Muscle of leg (tissue), 11 donors: ENCODE measurements around the gene SF3B4. TPM values are rescaled to one million over a fixed set of nuclear protein-coding genes. Genes with fewer than 3 reads are reported as not detected.
A peak's percentile ranks its signal among the peaks of the same experiment; 100 is the strongest.

Source experiments
- DNase-seq: peaks from one replicate; pipeline ENCODE4 v3.0.0; 2013
- H3K27ac ChIP-seq: one replicate; pipeline ENCODE4 v1.5.1; 2013; ENCODE audit warnings: mild to moderate bottlenecking, low read length, control low read depth
- H3K27me3 ChIP-seq: one replicate; pipeline ENCODE4 v1.6.1; 2013; ENCODE audit warnings: low read length; ENCODE audit not compliant: control insufficient read depth, insufficient read depth
- H3K36me3 ChIP-seq: one replicate; pipeline ENCODE4 v1.6.1; 2013; ENCODE audit warnings: low read length; ENCODE audit not compliant: control insufficient read depth, insufficient read depth
- H3K4me1 ChIP-seq: one replicate; pipeline ENCODE4 v1.6.1; 2013; ENCODE audit warnings: low read length; ENCODE audit not compliant: control insufficient read depth, insufficient read depth
- H3K4me3 ChIP-seq: one replicate; pipeline ENCODE4 v1.5.1; 2013; ENCODE audit warnings: low read length, control low read depth
- H3K9me3 ChIP-seq: replicated peaks from 2 replicates; pipeline ENCODE4 v1.6.1; 2013; ENCODE audit warnings: low read depth, low read length; ENCODE audit not compliant: control insufficient read depth
- WGBS: methylation state at CpG from one replicate; pipeline ENCODE4 v1.1.5; 2013; ENCODE audit warnings: missing lambda C conversion rate; ENCODE audit not compliant: insufficient coverage; 5-methylcytosine and 5-hydroxymethylcytosine counted together
- polyA plus RNA-seq, 8 donors: library from polyadenylated mRNA; unstranded; fragments of 120-200 nt; gene quantifications; one replicate each; pipeline versions ENCODE4 v1.2.1 to v1.2.3, GENCODE V29; 2013; ENCODE audit warnings: inconsistent platforms in 1 of 8, low replicate concordance in 1 of 8; ENCODE audit not compliant: insufficient read length in 8 of 8, insufficient read depth in 1 of 8
- total RNA-seq: library from RNA; stranded (reverse); fragments of 120-200 nt; gene quantifications from one replicate; pipeline ENCODE4 v1.2.4, GENCODE V29; 2013

Gene SF3B4
- total and polyA plus RNA-seq, 9 donors = 7.1 to 55.0 (median 42.5) TPM

GRCh38 chr1:149936170-149936991 lies 8.8 kb upstream of the SF3B4 start, which contains the start of gene MTMR11:
MTMR11 (minus strand) TSS chr1:149936879; CDS start chr1:149936647, 232 bp downstream.
- H3K27ac ChIP-seq = peak within 1 kb of the TSS; percentile 50
- H3K36me3 ChIP-seq = peaks cover 10% of the 10 kb centered on the region
- DNase-seq = peak; percentile 91
- H3K27me3 ChIP-seq = no peaks in the 10 kb centered on the region
- H3K4me1 ChIP-seq = peaks cover 48% of the 10 kb centered on the region
- WGBS = 2% methylated on average over 7 of the region's 18 CpGs
- peak within 1 kb of the TSS; percentile 61 for H3K4me3 ChIP-seq
- H3K9me3 ChIP-seq = no peaks in the 10 kb centered on the region

GRCh38 chr1:149934356-149934755 lies 6.8 kb upstream of the SF3B4 start:
- Histone ChIP-seq H3K4me3 (no peak overlapping the region), H3K36me3 (peaks cover 15% of the 10 kb centered on the region), H3K9me3 (no peaks in the 10 kb centered on the region), H3K4me1 (peaks cover 55% of the 10 kb centered on the region), H3K27ac (peak overlapping the region; percentile 15), H3K27me3 (no peaks in the 10 kb centered on the region)
- peak; percentile 85 for DNase-seq
- WGBS = 33% methylated on average over 1 of the region's 2 CpGs

DNA sequence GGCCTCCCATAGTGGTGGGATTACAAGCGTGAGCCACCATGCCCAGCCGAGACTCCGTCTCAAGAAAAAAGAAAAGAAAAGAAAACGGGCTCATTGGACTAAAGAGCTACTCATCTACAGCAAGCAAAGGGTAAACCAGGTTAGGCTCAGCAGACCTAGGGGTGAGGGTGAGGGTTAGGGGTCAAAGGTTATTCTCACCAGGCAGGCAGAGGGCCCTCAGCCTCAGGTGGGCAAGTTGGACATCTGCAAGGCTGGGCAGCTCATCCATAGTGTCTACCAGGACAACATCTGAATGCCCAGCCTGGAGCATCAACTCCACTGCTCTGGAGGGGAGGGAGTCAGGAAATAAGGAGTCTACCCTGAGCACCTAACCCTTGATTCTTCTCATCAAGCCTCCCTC lies 5.6 kb upstream of the SF3B4 start:
- H3K4me1 ChIP-seq = peaks cover 55% of the 10 kb centered on the region
- peaks cover 18% of the 10 kb centered on the region for H3K36me3 ChIP-seq
- no peaks in the 10 kb centered on the region for H3K9me3 ChIP-seq
- no peak overlapping the region for H3K4me3 ChIP-seq
- 100% methylated on average over 1 of the region's 4 CpGs for WGBS
- no peak overlapping the region for H3K27ac ChIP-seq
- DNase-seq = no peak
- no peaks in the 10 kb centered on the region for H3K27me3 ChIP-seq

GRCh38 chr1:149932474-149932873 lies 4.9 kb upstream of the SF3B4 start:
- WGBS = 95% methylated on average over 6 of the region's 8 CpGs

DNA sequence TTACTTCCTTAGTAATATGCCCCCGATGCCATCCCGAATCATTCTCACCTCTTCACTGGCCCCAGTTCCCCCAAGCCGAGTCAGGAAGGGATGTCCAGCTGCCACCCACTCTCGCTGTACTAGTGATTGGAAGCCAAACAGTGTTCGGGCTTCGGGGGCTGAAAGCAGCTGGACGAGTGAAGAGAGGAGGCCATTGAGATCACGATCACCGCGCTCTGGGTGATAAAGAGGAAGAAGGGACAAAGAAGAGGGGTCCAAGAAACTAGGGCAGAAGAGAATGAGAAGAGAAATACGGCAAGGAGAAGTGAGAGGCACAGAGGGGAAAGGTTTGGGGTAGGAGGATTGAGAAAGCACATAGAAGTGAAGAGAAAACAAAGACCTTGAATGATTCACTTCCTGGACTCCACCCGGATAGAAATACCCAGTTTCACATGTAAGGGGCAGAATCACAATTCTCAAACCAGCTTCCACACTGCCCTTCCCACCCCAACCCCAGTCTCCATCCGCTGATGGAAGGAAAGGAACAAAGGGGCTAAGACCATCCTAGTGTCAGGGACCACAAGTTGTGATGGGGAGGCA lies 3.7 kb upstream of the SF3B4 start:
- Histone ChIP-seq H3K4me1 (peaks cover 48% of the 10 kb centered on the region), H3K27ac (no peak overlapping the region), H3K36me3 (peaks cover 22% of the 10 kb centered on the region), H3K4me3 (no peak overlapping the region), H3K27me3 (no peaks in the 10 kb centered on the region), H3K9me3 (no peaks in the 10 kb centered on the region)
- DNase-seq = no peak
- WGBS = 85% methylated on average over 11 of the region's 13 CpGs

More at GRCh38 chr1:149932474-149932873, 4.9 kb upstream of the SF3B4 start:
- no peaks in the 10 kb centered on the region for H3K27me3 ChIP-seq
- no peaks in the 10 kb centered on the region for H3K9me3 ChIP-seq
- no peak overlapping the region for H3K27ac ChIP-seq
- H3K4me3 ChIP-seq = no peak overlapping the region
- H3K36me3 ChIP-seq = peaks cover 18% of the 10 kb centered on the region
- no peak for DNase-seq
- peaks cover 51% of the 10 kb centered on the region for H3K4me1 ChIP-seq

- Histone ChIP-seq H3K4me3 (no peak overlapping the region), H3K4me1 (peaks cover 38% of the 10 kb centered on the region), H3K36me3 (peaks cover 37% of the 10 kb centered on the region), H3K27me3 (no peaks in the 10 kb centered on the region), H3K27ac (peak overlapping the region; percentile 32), H3K9me3 (no peaks in the 10 kb centered on the region)
- WGBS = no CpG with 5 or more reads among the region's 2 CpGs
- DNase-seq = no peak
Observed at GRCh38 chr1:149929856-149930255, 2.3 kb upstream of the SF3B4 start.

GRCh38 chr1:149928401-149928724 lies 760 bp upstream of the SF3B4 start:
- no peaks in the 10 kb centered on the region for H3K9me3 ChIP-seq
- H3K4me1 ChIP-seq = peaks cover 31% of the 10 kb centered on the region
- H3K4me3 ChIP-seq = peak overlapping the region; percentile 97
- no peak for DNase-seq
- H3K36me3 ChIP-seq = peaks cover 48% of the 10 kb centered on the region
- no peaks in the 10 kb centered on the region for H3K27me3 ChIP-seq
- peak overlapping the region; percentile 98 for H3K27ac ChIP-seq
- WGBS = no CpG with 5 or more reads among the region's 1 CpG

GRCh38 chr1:149927056-149927562 lies 494 bp downstream of the SF3B4 start:
- H3K9me3 ChIP-seq = no peaks in the 10 kb centered on the region
- H3K4me3 ChIP-seq = peak overlapping the region; percentile 97
- WGBS = no CpG with 5 or more reads among the region's 10 CpGs
- H3K27me3 ChIP-seq = no peaks in the 10 kb centered on the region
- H3K4me1 ChIP-seq = peaks cover 31% of the 10 kb centered on the region
- peak overlapping the region; percentile 98 for H3K27ac ChIP-seq
- H3K36me3 ChIP-seq = peaks cover 57% of the 10 kb centered on the region
- DNase-seq = no peak

- H3K4me1 ChIP-seq = peaks cover 31% of the 10 kb centered on the region
- peaks cover 51% of the 10 kb centered on the region for H3K36me3 ChIP-seq
- 90% methylated on average over 8 of the region's 9 CpGs for WGBS
- DNase-seq = no peak
- no peak overlapping the region for H3K27ac ChIP-seq
- no peaks in the 10 kb centered on the region for H3K27me3 ChIP-seq
- no peaks in the 10 kb centered on the region for H3K9me3 ChIP-seq
- H3K4me3 ChIP-seq = no peak overlapping the region
Observed at GRCh38 chr1:149926296-149926695, 1.3 kb downstream of the SF3B4 start.

DNA sequence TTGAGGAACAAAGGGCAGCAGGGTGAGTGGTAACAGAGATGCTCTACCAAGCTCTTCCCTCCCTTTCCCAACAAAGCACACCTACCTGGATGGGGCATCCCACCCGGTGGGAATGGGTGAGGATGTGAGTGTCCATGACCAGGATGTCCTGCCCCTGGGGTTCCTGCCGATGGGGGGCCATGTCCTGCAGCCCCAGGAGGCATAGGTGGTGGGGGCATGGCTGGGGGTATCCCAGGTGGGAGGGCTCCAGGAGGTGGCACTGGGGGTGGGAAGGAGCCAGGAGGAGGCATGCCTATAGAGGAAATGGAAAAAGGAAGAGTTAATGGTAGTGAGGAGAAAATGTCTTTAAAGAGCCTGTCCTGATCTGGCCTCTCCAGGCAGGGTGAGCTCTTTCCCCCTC lies 1.9 kb downstream of the SF3B4 start:
- DNase-seq = no peak
- 60% methylated on average over 1 of the region's 2 CpGs for WGBS
- H3K36me3 ChIP-seq = peaks cover 51% of the 10 kb centered on the region
- H3K27me3 ChIP-seq = no peaks in the 10 kb centered on the region
- H3K4me1 ChIP-seq = peaks cover 31% of the 10 kb centered on the region
- no peak overlapping the region for H3K27ac ChIP-seq
- no peaks in the 10 kb centered on the region for H3K9me3 ChIP-seq
- H3K4me3 ChIP-seq = no peak overlapping the region
